Effector memory CD8-positive, alpha-beta T cell (primary cell): ENCODE data around the gene ASAP2.

Experiments
- ATAC-seq: fragments of 150-1000 bp; cut with Tn5 transposase; replicated peaks from 2 replicates; pipeline ENCODE4 v1.10.0; 2021; ENCODE audit warnings: mild to moderate bottlenecking, moderate library complexity
- DNase-seq, 3 experiments: peaks; one replicate each; pipeline ENCODE4 v3.0.0; 2021
- H3K27ac Mint-ChIP-seq, 2 donors: one replicate each; pipeline ENCODE4 v1.8.0; 2022; ENCODE audit warnings: mild to moderate bottlenecking in 2 of 2, mixed read lengths in 2 of 2, moderate library complexity in 2 of 2
- H3K27me3 Mint-ChIP-seq, 2 donors: one replicate each; pipeline ENCODE4 v1.8.0; 2022; ENCODE audit warnings: mixed read lengths in 2 of 2
- H3K36me3 Mint-ChIP-seq: one replicate; pipeline ENCODE4 v1.8.0; 2022; ENCODE audit warnings: mild to moderate bottlenecking, moderate library complexity, mixed read lengths; ENCODE audit not compliant: insufficient read depth
- H3K4me1 Mint-ChIP-seq, 2 donors: one replicate each; pipeline ENCODE4 v1.8.0; 2022; ENCODE audit warnings: low read depth in 2 of 2, mixed read lengths in 2 of 2
- H3K4me3 Mint-ChIP-seq, 2 donors: one replicate each; pipeline ENCODE4 v1.8.0; 2022; ENCODE audit warnings: mild to moderate bottlenecking in 2 of 2, mixed read lengths in 2 of 2, moderate library complexity in 2 of 2
- H3K9me3 Mint-ChIP-seq, 2 donors: one replicate each; pipeline ENCODE4 v1.8.0; 2022; ENCODE audit warnings: mixed read lengths in 2 of 2

Gene ASAP2

GRCh38 chr2:9375857-9376428 lies 169.3 kb downstream of the ASAP2 start:
- Mint-ChIP-seq H3K27me3 (peaks cover 41 to 55% of the 10 kb centered on the region in 2 donors), H3K36me3 (no peaks in the 10 kb centered on the region), H3K9me3 (no peaks in the 10 kb centered on the region), H3K27ac (no peak overlapping the region), H3K4me1 (peaks cover 0 to 5% of the 10 kb centered on the region in 2 donors), H3K4me3 (no peak overlapping the region)
- ATAC-seq (no peak), DNase-seq (no peak)

GRCh38 chr2:9377461-9378097 lies 171.0 kb downstream of the ASAP2 start:
- Mint-ChIP-seq H3K27ac (no peak overlapping the region), H3K27me3 (peaks cover 31 to 41% of the 10 kb centered on the region in 2 donors), H3K4me3 (no peak overlapping the region), H3K36me3 (no peaks in the 10 kb centered on the region), H3K9me3 (no peaks in the 10 kb centered on the region), H3K4me1 (peaks cover 0 to 5% of the 10 kb centered on the region in 2 donors)
- ATAC-seq, result no peak
- DNase-seq, result no peak

GRCh38 chr2:9378433-9379390 lies 172.1 kb downstream of the ASAP2 start:
- DNase-seq, result no peak
- Mint-ChIP-seq H3K4me1 (peaks cover 0 to 5% of the 10 kb centered on the region in 2 donors), H3K9me3 (no peaks in the 10 kb centered on the region), H3K36me3 (no peaks in the 10 kb centered on the region), H3K27ac (no peak overlapping the region), H3K4me3 (no peak overlapping the region), H3K27me3 (peaks cover 31 to 42% of the 10 kb centered on the region in 2 donors)
- ATAC-seq, result no peak

DNA sequence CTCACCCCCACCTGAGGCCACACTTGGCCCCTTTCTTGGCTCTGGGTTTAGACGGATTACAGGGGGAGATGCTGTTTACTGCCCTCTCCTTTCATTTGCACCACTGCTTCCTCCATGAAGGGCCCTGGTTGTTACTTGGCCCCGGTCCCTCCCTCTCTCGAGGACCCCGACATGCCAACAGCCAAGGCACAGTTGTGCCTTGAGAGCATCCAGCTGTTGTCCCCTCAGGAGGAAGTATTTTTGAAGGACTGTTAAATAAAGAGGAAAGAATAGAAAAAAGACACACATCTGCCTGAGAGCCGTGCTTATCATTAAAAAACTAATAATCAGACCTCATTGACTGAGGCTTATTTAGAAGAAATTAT lies 172.8 kb downstream of the ASAP2 start:
- ATAC-seq (no peak), DNase-seq (no peak)
- no peak overlapping the region for H3K4me3 Mint-ChIP-seq
- peaks cover 26 to 35% of the 10 kb centered on the region in 2 donors for H3K27me3 Mint-ChIP-seq
- no peak overlapping the region for H3K27ac Mint-ChIP-seq
- H3K9me3 Mint-ChIP-seq, result no peaks in the 10 kb centered on the region
- H3K4me1 Mint-ChIP-seq, result peaks cover 0 to 5% of the 10 kb centered on the region in 2 donors
- H3K36me3 Mint-ChIP-seq, result no peaks in the 10 kb centered on the region

DNA sequence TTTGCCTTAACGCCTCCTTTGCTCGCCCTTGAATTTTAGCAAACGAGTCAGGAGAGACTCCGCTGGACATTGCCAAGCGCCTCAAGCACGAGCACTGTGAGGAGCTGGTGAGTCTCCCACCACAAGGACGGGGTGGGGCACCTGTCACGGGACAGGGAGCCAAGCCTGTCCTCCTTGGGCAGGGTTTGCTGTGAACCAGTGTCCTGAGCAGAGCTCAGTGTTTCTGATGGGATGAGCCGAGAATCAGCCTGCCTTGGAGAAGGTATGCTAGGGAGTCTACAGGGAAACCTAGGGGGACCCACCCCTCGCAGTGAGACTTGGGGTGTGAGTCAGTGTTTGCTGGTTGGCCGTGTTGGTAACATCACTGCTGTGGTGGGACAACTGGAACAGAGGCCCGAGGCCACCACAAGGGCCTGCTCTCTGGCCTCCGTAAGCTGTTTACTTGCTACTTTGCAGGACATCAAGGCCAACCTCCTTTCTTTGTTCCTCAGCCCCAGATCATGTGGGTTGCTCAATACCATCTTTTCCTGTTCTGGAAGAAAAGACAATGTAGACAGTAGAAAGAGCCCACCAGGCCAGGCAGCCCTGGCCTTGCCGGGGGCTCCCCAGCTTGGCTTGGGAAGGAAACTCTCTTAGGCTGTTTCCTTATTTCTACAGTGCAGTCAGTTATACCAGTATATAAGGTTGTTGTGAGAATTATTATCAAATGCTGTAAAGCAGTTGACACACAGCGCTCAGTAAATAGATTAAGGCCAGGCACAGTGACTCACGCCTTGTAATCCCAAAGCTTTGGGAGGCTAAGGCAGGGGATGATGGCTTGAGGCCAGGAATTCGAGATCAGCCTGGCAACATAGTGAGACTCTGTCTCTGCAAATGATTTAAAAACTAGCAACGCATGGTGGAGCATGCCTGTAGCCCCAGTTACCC lies 174.4 kb downstream of the ASAP2 start:
- peaks cover 0 to 5% of the 10 kb centered on the region in 2 donors for H3K4me1 Mint-ChIP-seq
- H3K27me3 Mint-ChIP-seq, result peaks cover 22 to 29% of the 10 kb centered on the region in 2 donors
- no peaks in the 10 kb centered on the region for H3K36me3 Mint-ChIP-seq
- H3K27ac Mint-ChIP-seq, result no peak overlapping the region
- ATAC-seq (no peak), DNase-seq (no peak)
- H3K4me3 Mint-ChIP-seq, result no peak overlapping the region
- no peaks in the 10 kb centered on the region for H3K9me3 Mint-ChIP-seq

DNA sequence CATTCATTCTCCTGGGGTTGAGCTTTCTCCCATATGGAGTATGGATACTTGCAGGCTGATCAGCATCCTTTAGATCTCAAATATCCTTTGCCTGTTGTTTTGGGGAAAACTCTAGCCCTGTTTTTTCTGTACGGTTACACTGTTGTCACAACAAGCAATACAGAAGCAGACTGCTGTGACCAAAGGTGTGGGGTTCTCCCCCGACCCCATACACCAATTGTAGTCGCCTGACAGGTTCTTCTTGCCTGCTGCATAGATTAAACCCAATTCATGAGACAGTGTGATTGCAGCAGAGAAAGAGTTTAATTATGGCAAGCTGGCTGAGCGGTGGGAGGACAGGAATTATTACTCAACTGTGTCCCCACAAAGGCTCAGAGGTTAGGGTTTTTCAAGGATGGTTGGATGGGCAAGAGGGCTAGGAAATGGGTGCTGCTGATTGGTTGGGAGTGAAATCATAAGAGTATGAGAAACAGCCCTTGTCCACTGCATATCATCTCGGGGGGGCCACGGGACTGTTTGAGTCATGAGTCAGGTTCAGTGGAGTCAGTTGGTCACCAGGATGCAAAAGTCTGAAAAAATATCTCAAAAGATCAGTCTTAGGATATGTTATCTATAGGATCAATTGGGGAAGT lies 176.1 kb downstream of the ASAP2 start:
- Mint-ChIP-seq H3K27ac (no peak overlapping the region), H3K4me3 (no peak overlapping the region), H3K36me3 (no peaks in the 10 kb centered on the region), H3K27me3 (peaks cover 9 to 20% of the 10 kb centered on the region in 2 donors), H3K4me1 (no peaks in the 10 kb centered on the region), H3K9me3 (no peaks in the 10 kb centered on the region)
- DNase-seq (no peak), ATAC-seq (no peak)

- H3K36me3 Mint-ChIP-seq, result no peaks in the 10 kb centered on the region
- no peak overlapping the region for H3K27ac Mint-ChIP-seq
- DNase-seq (no peak), ATAC-seq (no peak)
- no peak overlapping the region for H3K4me3 Mint-ChIP-seq
- H3K9me3 Mint-ChIP-seq, result no peaks in the 10 kb centered on the region
- H3K27me3 Mint-ChIP-seq, result peaks cover 0 to 10% of the 10 kb centered on the region in 2 donors
- H3K4me1 Mint-ChIP-seq, result no peaks in the 10 kb centered on the region
These were observed 177.9 kb downstream of the ASAP2 start for GRCh38 chr2:9384521-9384920.

- ATAC-seq (no peak), DNase-seq (no peak)
- H3K27ac Mint-ChIP-seq, result no peak overlapping the region
- no peak overlapping the region for H3K4me3 Mint-ChIP-seq
- H3K36me3 Mint-ChIP-seq, result no peaks in the 10 kb centered on the region
- peaks cover 0 to 10% of the 10 kb centered on the region in 2 donors for H3K27me3 Mint-ChIP-seq
- no peaks in the 10 kb centered on the region for H3K4me1 Mint-ChIP-seq
- no peaks in the 10 kb centered on the region for H3K9me3 Mint-ChIP-seq
These were observed 179.2 kb downstream of the ASAP2 start for GRCh38 chr2:9385841-9386240.

GRCh38 chr2:9388199-9388681 lies 181.6 kb downstream of the ASAP2 start:
- Mint-ChIP-seq H3K9me3 (no peaks in the 10 kb centered on the region), H3K27ac (no peak overlapping the region), H3K4me1 (no peaks in the 10 kb centered on the region), H3K4me3 (no peak overlapping the region), H3K27me3 (peaks cover 0 to under 1% of the 10 kb centered on the region in 2 donors), H3K36me3 (no peaks in the 10 kb centered on the region)
- DNase-seq (no peak), ATAC-seq (no peak)

- no peaks in the 10 kb centered on the region for H3K36me3 Mint-ChIP-seq
- H3K27me3 Mint-ChIP-seq, result no peaks in the 10 kb centered on the region
- ATAC-seq (no peak), DNase-seq (no peak)
- H3K4me1 Mint-ChIP-seq, result no peaks in the 10 kb centered on the region
- H3K9me3 Mint-ChIP-seq, result no peaks in the 10 kb centered on the region
- no peak overlapping the region for H3K27ac Mint-ChIP-seq
- H3K4me3 Mint-ChIP-seq, result no peak overlapping the region
These were observed 182.6 kb downstream of the ASAP2 start for GRCh38 chr2:9388950-9389911.

GRCh38 chr2:9390151-9390850 lies 183.7 kb downstream of the ASAP2 start:
- H3K4me1 Mint-ChIP-seq, result no peaks in the 10 kb centered on the region
- H3K9me3 Mint-ChIP-seq, result no peaks in the 10 kb centered on the region
- no peak overlapping the region for H3K27ac Mint-ChIP-seq
- DNase-seq (no peak), ATAC-seq (no peak)
- no peaks in the 10 kb centered on the region for H3K36me3 Mint-ChIP-seq
- H3K4me3 Mint-ChIP-seq, result no peak overlapping the region
- no peaks in the 10 kb centered on the region for H3K27me3 Mint-ChIP-seq
